HepG2 (cell line): ENCODE results near the gene ERCC5. TPM values are rescaled to one million over a fixed set of nuclear protein-coding genes. Genes with fewer than 3 reads are reported as not detected.
A peak's percentile ranks its signal among the peaks of the same experiment; 100 is the strongest.

ENCODE experiments used
- ATAC-seq: fragments of 200-7000 bp; cut with Tn5 transposase; 3 replicates; pipeline ENCODE4 v1.9.1; 2020; ENCODE audit warnings: mild to moderate bottlenecking, moderate library complexity
- BruUV-seq: library from RNA; stranded (reverse); fragments of 400-500 nt; replicated peaks from 2 replicates; lab custom pipeline; 2021; lab: Mats Ljungman, UMichigan
- CTCF ChIA-PET: fragments of 300-600 bp; formaldehyde crosslinking; extraction: SDS; loops from one replicate; lab custom pipeline; 2021; ENCODE audit warnings: low total read pairs, inconsistent platforms, low intra/inter-chr PET ratio; lab: Yijun Ruan, JAX
- POLR2A ChIA-PET: fragments of 350-600 bp; sonication (Branson Sonifier 250); formaldehyde crosslinking; loops from one replicate; lab custom pipeline; 2020; ENCODE audit warnings: antibody characterized with exemption, inconsistent platforms; lab: Yijun Ruan, JAX
- DNase-seq: peaks from one replicate; pipeline ENCODE4 v3.0.0-alpha.2; 2015; ENCODE audit warnings: low spot score
- FAIRE-seq: peaks from 3 replicates; lab custom pipeline; 2011; peaks lifted over from hg19 to GRCh38; lab: Jason Lieb, UNC
- H2AFZ ChIP-seq: one replicate; pipeline ENCODE4 v1.6.1; 2011; ENCODE audit warnings: low read length, inconsistent platforms
- H3K27ac ChIP-seq: fragments of 300-600 bp; 3 replicates; pipeline ENCODE4 v1.8.0; 2011; ENCODE audit warnings: mixed run types, mild to moderate bottlenecking, mixed read lengths, low read length, inconsistent platforms; ENCODE audit not compliant: insufficient read depth; ENCODE audit errors: extremely low read length
- H3K27me3 ChIP-seq, 2 experiments: fragments of 200-600 bp in 1 of 2; 2 replicates in 1 of 2; 3 replicates in 1 of 2; pipeline versions ENCODE4 v1.6.0 to v1.8.0; 2011; ENCODE audit warnings: low read length in 2 of 2, mild to moderate bottlenecking in 2 of 2, moderate library complexity in 2 of 2, inconsistent platforms in 1 of 2; ENCODE audit not compliant: insufficient read depth in 2 of 2, control insufficient read depth in 1 of 2
- H3K36me3 ChIP-seq, 2 experiments: fragments of 200-600 bp in 1 of 2; replicated peaks in 1 of 2; 2 replicates in 1 of 2; 3 replicates in 1 of 2; pipeline versions ENCODE4 v1.5.1 to v1.8.0; 2011; ENCODE audit warnings: low read length in 2 of 2, inconsistent platforms in 1 of 2; ENCODE audit not compliant: insufficient read depth in 2 of 2, control insufficient read depth in 1 of 2
- H3K4me1 ChIP-seq: 2 replicates; pipeline ENCODE4 v1.5.1; 2012; ENCODE audit warnings: low read length, inconsistent platforms; ENCODE audit not compliant: insufficient read depth
- H3K4me2 ChIP-seq: 2 replicates; pipeline ENCODE4 v1.6.0; 2011; ENCODE audit warnings: low read depth, low read length, inconsistent platforms
- H3K4me3 ChIP-seq, 3 experiments: fragments of 200-600 bp in 1 of 3; sonication (generic), shearing (Covaris generic) in 1 of 3; replicated peaks in 1 of 3; 2 replicates each; pipeline ENCODE4 v1.5.1; 2011 to 2016; ENCODE audit warnings: low read length in 3 of 3, inconsistent platforms in 2 of 3, low read depth in 2 of 3, mild to moderate bottlenecking in 2 of 3, control low read depth in 1 of 3, mixed read lengths in 1 of 3; ENCODE audit not compliant: insufficient read depth in 1 of 3
- H3K79me2 ChIP-seq: one replicate; pipeline ENCODE4 v1.6.1; 2011; ENCODE audit warnings: low read length, inconsistent platforms; ENCODE audit not compliant: insufficient read depth
- H3K9ac ChIP-seq: 2 replicates; pipeline ENCODE4 v1.6.0; 2011; ENCODE audit warnings: mild to moderate bottlenecking, low read depth, low read length, inconsistent platforms; ENCODE audit not compliant: insufficient read depth
- H3K9me3 ChIP-seq: 2 replicates; pipeline ENCODE4 v1.5.1; 2012; ENCODE audit warnings: mild to moderate bottlenecking, low read length
- H4K20me1 ChIP-seq: 2 replicates; pipeline ENCODE4 v1.6.0; 2011; ENCODE audit warnings: inconsistent platforms, mild to moderate bottlenecking, low read length, moderate library complexity; ENCODE audit not compliant: insufficient read depth
- CSRNP2 ChIP-seq: sonication (generic); formaldehyde crosslinking; conservative IDR thresholded peaks from 2 replicates; pipeline ENCODE4 v1.8.0; 2022; ENCODE audit warnings: low read depth, missing genetic modification reagents
- HINFP ChIP-seq: sonication (generic); formaldehyde crosslinking; IDR thresholded peaks from 2 replicates; pipeline ENCODE4 v1.4.0; 2020; ENCODE audit warnings: low read depth, mild to moderate bottlenecking, missing genetic modification reagents
- HNRNPK ChIP-seq: fragments of 200-400 bp; formaldehyde crosslinking; IDR thresholded peaks from 2 replicates; pipeline ENCODE4 v1.6.1; 2018; ENCODE audit warnings: low read length, low read depth, moderate library complexity, mild to moderate bottlenecking; ENCODE audit not compliant: poor library complexity, severe bottlenecking
- HNRNPLL ChIP-seq: fragments of 200-400 bp; formaldehyde crosslinking; IDR thresholded peaks from 2 replicates; pipeline ENCODE4 v1.6.1; 2017; ENCODE audit warnings: mild to moderate bottlenecking, low read depth, low read length; ENCODE audit not compliant: poor library complexity, severe bottlenecking
- MLX ChIP-seq: IDR thresholded peaks from 2 replicates; pipeline ENCODE4 v1.6.1; 2016
- MTA3 ChIP-seq: sonication (generic); formaldehyde crosslinking; IDR thresholded peaks from 2 replicates; pipeline ENCODE4 v1.4.0; 2020; ENCODE audit warnings: missing genetic modification reagents
- TGIF2 ChIP-seq: IDR thresholded peaks from 2 replicates; pipeline ENCODE4 v1.6.1; 2016; ENCODE audit warnings: control low read depth, missing compliant biosample characterization
- THAP8 ChIP-seq: sonication (generic); formaldehyde crosslinking; IDR thresholded peaks from 2 replicates; pipeline ENCODE4 v1.5.1; 2020; ENCODE audit warnings: missing genetic modification reagents, mild to moderate bottlenecking, borderline replicate concordance
- ZBTB7A ChIP-seq: sonication (generic); formaldehyde crosslinking; IDR thresholded peaks from 2 replicates; pipeline ENCODE4 v1.8.0; 2022; ENCODE audit warnings: mild to moderate bottlenecking, missing genetic modification reagents
- ZNF513 ChIP-seq: sonication (generic); formaldehyde crosslinking; conservative IDR thresholded peaks from 2 replicates; pipeline ENCODE4 v1.5.0; 2020; ENCODE audit warnings: missing genetic modification reagents
- WGBS: methylation state at CpG from one replicate; pipeline ENCODE4 v1.1.6; 2017; ENCODE audit warnings: low lambda C conversion rate; 5-methylcytosine and 5-hydroxymethylcytosine counted together
- in situ Hi-C: cut with HindIII; loops from 2 replicates; pipeline ENCODE4 v1.10.0; 2017; ENCODE audit warnings: low pct_unique_long_range_greater_than_20kb; ENCODE audit not compliant: extremely low pct_ligation_motif_present
- intact Hi-C: fragments of 100-400 bp; cut with micrococcal nuclease; formaldehyde crosslinking; loops from one replicate; pipeline ENCODE4 v1.10.0; 2022; ENCODE audit not compliant: unreplicated experiment
- polyA plus RNA-seq, 8 experiments: library from polyadenylated mRNA; depleted of rRNA in 3 of 8; stranded (reverse) in 7 of 8; unstranded in 1 of 8; fragments of >200 nt; fragmentation: Illumina TruSeq in 4 of 8; extraction: Trizol in 4 of 8; gene quantifications; 2 replicates each; pipeline versions ENCODE4 v1.2.1 to v1.2.3, GENCODE V29; 2011 to 2016; ENCODE audit warnings: low read depth in 4 of 8, missing spikeins in 1 of 8, mixed read lengths in 1 of 8; ENCODE audit not compliant: insufficient read depth in 1 of 8
- total RNA-seq, 5 experiments: library from RNA; depleted of rRNA; stranded (reverse); fragments of >200 nt; fragmentation: Illumina TruSeq; extraction: Trizol; gene quantifications; 2 replicates each; pipeline ENCODE4 v1.2.3, GENCODE V29; 2016; ENCODE audit warnings: low read depth in 1 of 5

Gene ERCC5
- total and polyA plus RNA-seq, 2 of the 13 experiments (the other 11 are each of a cell fraction or from before 2014, with no cell fraction given): 12.9 to 35.5 TPM

GRCh38 chr13:102868366-102868936, 22.6 kb downstream of the ERCC5 start (continued):
- TF ChIP-seq TGIF2 (CRISPR knock-in tag) (no peak), HNRNPLL (no peak), MTA3 (CRISPR knock-in tag) (no peak)

GRCh38 chr13:102869948-102870676, 24.3 kb downstream of the ERCC5 start:
- TF ChIP-seq MLX (CRISPR knock-in tag) (no peak), THAP8 (CRISPR knock-in tag) (no peak), ZNF513 (CRISPR knock-in tag) (no peak), HINFP (CRISPR knock-in tag) (no peak), CSRNP2 (CRISPR knock-in tag) (no peak), ZBTB7A (CRISPR knock-in tag) (no peak), HNRNPK (no peak)
- no peak overlapping the region for H3K27ac ChIP-seq
- POLR2A ChIA-PET: no interaction called here
- no peak overlapping the region for H2AFZ ChIP-seq
- no peaks in the 10 kb centered on the region for H3K79me2 ChIP-seq
- ATAC-seq: peak; percentile 31
- peaks cover 8 to 59% of the 10 kb centered on the region in 2 experiments for H3K36me3 ChIP-seq
- H4K20me1 ChIP-seq: peaks cover 5% of the 10 kb centered on the region; the same call in 1 of the 2 replicates
- WGBS: 63% methylated on average over 5 of the region's 5 CpGs
- no peak for DNase-seq
- no peaks in the 10 kb centered on the region for H3K9me3 ChIP-seq
- CTCF ChIA-PET: no interaction called here
- no peaks in the 10 kb centered on the region for H3K4me1 ChIP-seq
- no TSS peak for BruUV-seq
- no peak overlapping the region for H3K4me3 ChIP-seq
- H3K4me2 ChIP-seq: no peak overlapping the region
- intact Hi-C loops (loop anchor here (1.0 to 5.0 kb wide), 3 partner anchors 31 to 270 kb away; no protein-coding TSS in a partner anchor), in situ Hi-C loops (no loop called here)
- no peak for FAIRE-seq
- no peaks in the 10 kb centered on the region for H3K27me3 ChIP-seq
- no peak overlapping the region for H3K9ac ChIP-seq
